ENCODE data around the gene ATP8B3.

ATP8B3 gene

DNA sequence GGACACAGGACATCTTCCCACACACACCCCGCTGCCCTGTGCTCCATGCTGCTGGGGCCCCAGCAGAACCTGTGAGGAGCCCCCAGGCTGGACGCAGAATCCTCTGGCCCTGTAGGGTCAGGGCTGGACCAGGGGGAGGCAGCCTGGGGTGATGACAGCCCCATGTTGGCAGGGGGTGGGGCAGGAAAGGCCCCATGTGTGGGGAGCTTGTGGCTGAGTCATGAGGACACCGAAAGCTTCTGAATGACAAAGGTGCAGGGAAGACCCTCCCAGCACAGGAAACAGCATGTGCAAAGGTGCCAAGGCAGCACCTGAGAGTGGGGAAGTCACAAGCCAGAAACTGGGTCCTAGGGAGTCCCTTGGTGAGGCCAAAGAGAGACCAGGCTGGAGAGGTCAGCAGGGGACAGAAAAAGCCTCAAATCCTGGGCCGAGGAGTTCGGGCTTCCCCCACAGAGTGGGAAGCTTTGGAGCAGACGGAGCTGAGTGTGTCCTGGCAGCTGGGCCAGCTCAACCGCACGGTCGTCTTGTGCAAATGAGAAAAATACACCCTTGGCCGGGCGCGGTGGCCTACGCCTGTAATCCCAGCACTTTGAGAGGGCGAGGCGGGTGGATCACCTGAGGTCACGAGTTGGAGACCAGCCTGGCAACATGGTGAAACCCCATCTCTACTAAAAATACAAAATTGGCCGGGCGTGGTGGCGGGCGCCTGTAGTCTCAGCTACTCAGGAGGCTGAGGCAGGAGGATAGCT lies 17.5 kb downstream of the ATP8B3 start:
- no peak for DNase-seq

DNA sequence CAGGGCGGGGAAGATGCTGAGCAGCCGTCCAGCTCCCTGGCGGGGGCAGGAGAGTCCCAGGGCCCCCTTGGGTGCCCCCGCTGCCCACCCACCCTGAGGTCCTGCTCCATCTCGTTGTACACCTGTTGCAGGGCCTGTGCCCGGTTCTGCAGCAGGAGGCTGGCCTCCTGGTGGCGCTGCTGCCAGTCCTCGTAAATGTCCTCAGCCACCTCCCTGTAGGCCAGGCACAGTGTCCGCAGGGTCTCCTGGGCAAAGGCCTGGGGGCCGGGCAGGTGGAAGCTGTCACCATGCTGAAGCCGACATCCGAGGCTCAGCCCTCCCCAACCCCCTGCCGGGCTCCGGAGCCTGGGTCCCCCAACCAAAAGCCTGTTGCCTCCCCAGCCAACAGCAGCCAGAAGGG lies 20.2 kb downstream of the ATP8B3 start:
- no peak for DNase-seq

DNA sequence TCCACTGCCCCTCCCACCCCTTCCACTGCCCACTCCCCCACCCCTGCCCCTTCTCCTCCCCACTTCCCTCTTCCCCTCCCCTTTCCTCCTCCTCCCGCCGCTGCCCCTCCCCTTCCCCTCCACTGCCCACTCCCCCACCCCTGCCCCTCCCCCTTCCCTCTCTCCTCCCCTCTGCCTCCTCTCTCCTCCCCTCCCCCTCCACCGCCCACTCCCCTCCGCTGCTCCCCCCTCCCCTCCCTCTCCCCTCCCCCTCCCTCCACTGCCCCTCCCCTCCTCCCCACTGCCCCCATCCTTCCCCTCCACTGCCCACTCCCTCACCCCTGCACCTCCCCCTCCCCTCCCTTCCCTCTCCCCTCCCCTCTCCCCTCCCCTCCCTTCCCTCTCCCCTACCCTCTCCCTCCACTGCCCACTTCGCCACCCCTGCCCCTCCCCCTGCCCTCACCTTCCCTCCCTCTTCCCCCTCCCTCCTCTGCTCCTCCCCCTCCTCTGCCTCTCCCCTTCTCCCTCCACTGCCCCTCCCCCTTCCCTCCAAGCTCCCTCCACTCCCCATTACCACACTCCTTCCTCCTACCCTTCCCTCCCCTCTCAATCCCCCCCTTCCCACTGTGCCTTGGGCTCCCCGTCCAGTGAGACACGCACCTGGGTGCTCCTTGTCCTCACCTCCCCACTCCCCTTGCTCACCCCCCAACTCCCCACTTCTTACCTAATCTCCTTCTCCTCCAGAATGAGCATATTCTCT lies 21.9 kb downstream of the ATP8B3 start:
- no peak for DNase-seq

DNA sequence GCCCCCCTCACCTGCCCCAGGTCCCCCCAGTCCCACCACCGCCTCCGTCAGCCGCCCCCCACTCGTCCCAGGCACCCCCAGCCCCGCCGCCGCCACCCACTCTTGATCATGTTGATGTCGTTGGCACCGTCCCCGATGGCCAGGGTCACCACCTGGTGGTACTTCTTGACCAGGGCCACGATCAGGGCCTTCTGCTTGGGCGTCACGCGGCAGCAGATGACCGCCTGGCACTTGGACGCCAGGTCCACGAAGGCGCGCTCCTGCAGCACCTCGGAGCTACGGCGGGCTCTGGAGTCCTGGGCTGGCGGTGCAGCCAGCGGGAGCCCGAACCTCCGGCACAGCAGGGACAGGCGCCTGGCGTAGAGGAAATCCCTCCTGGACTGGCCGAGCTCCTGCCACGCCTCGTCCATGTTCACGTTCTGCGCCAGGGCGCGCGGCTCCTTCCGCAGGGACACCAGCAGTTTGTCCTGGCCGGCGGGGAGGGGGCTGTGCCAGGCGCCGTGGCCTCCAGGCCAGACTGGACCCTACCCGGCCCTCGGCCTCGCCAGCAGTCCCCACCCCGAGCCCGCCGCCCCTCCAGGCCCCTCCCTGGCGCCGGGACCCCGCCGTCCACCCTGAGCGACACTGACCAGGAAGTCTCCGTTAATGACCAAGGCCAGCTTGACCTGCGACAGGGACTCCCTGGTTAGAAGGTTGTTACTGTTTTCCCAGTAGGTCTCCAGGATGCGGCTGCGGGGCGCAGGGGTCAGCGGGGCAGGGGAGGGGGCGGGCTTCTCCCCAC lies 22.6 kb downstream of the ATP8B3 start:
- no peak for DNase-seq

DNA sequence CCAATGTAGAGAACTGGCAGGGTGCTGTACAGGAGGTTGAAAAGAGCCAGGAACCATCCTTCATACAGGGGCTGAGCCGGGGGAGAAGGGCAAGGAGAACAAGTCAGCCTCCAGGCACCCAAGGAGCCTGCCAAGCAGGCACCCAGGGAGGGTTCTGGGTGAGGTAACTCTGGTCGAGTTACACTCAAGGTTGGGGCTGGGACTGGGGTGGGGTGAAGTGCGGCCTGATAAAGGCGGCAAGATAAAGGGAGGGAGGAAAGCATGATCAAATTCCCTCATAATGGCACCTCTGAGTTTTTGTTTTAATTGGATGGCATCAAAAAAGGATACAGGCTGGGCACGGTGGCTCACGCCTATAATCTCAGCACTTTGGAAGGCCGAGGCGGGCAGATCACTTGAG lies 25.0 kb downstream of the ATP8B3 start:
- no peak for DNase-seq

DNA sequence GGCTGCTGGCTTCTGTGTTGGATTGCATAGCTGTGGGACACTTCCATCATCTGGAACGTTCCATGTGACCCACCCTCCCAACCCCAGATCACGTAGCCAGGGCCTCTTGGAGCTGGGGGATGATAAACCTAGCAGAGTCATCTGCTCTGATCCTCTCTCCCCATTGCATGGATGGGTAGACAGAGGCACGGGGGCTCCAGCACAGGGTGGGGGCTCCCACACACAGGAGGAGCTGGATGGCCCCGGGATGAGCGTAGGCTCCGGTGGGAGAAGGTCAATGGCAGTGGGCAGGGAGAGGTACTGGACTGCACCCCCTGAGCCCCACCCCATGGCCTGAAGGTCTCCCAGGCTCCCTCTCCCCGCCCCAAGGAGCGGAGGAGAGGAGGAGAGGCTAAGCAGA lies 25.4 kb downstream of the ATP8B3 start:
- DNase-seq, result no peak

DNA sequence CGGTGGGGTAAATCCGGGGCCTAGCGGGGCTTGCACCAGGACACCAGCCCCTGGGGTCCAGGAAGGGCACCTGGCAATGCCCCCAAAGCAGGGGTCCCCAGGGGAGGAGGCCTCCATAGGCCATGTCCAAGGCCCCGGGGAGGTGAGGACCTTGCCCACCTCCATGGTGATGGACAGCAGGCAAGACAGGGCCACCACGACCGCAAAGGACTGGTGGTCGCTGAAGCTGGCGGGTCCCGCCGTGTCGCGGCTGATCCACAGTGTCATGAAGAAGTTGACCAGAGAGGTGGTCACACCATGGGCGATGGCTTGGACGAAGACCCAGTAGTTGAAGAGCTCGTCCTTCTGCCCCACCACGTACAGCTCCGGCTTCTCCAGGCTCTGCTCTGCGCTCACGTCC lies 26.8 kb downstream of the ATP8B3 start:
- no peak for DNase-seq

DNA sequence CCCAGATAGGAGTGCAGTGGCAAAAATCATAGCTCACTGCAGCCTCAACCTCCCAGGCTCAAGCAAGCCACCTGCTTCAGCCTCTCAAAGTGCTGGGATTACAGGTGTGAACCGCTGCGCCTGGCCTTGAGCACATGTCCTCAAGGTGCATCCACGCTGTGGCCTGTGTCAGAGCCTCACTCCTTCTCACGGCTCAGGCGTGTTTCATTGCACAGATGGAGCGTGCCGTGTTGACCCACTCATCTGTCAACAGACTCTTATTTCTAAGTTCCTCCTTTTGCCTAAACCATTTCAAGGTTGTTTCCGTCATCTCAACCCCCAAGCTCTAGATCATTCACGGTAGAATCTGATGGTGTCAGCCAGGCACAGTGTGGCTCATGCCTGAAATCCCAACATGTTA lies 28.2 kb downstream of the ATP8B3 start:
- no peak for DNase-seq

DNA sequence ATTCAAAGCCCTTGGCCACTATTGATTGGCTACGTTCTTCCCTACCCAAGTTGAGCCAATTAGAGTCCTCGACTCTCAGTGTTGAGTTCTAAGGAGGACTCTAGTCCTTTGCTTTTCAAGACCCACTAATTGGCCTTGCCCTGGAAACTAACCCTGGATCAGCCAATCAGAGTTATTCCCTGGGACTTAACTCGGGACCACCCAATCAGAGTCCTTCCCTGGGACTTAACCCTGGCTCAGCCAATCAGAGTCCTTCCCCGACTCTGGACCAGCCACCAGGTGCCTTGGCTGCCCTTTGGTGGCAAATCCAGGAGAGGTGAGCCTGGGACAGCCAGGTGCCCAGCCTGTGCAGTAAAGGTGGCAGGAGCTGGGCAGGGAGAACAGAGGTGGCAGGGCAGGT lies 28.7 kb downstream of the ATP8B3 start:
- DNase-seq, result no peak

DNA sequence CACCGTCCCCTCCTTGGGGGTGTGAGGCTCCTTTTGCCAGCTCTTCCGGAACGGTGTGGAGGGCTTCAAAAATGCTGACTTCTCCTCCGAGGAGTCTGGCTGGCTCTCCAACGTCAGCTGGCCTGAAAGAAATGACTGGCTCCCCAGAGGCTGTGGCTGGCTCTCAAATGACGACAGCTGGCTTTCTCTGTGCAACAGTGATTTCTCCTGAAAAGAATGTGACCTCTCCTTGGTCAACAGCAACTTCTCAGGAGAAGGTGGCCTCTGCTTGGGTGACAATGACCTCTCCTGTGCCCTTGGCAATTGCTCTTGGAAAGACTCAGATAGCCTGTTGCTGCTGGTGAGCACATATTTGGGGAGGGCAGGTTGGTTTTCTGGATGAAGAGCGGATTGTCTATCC lies 29.6 kb downstream of the ATP8B3 start:
- no peak for DNase-seq

DNA sequence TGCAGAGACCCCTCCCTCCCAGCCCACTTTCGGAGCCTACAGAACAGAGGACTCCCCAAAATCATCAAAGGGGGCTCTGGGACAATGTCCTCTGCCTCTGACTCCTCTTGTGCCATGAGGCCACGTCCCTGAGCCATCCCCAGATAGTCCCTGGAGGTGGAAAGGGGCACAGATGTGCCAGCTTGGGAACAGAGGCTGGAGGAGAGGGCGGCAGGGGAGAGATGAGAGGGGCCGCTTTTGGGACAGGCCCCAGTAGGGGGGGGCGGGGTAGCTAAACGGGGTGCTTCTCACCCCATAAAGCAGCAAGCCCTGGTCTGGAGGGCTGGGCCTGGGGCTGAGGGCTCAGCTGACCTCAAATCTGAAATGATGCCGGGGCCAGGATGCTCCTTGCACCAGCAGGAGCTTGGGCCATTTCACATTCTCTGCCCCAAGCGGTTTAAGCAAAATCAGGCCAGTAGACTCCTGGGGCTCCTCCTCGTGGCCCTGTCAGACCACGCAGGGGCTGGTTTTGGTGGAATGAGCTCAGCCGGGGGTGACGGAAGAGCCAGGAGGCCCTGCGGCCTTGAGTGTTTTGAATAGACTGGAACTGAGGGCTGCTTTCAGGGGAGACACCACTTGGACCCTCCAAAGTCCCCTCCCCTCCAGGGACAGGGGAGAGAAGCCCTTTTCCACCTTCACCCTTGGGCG lies 31.7 kb downstream of the ATP8B3 start:
- no peak for DNase-seq

DNA sequence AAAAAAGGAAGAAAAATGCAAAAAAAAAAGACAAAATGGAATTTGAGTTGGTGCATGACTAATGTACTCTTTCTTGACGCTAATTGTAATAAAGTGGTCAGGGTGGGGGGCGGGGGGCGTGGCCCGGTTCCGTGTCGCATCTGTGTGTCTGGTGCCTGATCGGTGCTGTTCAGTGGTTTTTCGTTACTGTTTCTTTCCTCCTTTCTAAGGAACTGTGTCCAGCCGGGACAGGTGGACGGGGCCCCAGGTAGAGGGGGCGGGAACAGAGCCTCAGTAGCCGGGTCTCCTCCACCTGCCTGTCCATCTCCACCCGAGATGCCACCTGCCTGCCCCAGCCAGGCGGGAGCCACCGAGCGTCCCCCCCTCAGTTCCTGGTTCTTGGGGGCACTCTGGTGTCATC lies 32.5 kb downstream of the ATP8B3 start:
- DNase-seq, result no peak

DNA sequence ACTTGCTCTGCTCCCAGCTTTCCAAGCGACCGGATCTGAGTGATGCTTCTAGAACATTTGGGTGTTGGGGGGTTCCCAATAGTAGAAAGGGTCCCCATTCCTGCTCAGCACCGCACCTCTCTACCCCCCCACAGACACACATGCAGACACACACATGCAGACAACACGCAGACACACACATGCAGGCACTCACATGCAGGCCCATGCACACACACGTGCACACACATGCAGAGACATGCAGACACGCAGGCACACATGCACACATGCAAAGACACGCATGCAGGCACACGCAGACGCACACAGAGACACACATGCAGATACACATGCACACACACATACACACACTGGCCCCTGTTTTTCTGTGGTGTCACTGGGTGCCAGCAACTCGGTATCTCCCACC lies 34.9 kb downstream of the ATP8B3 start:
- no peak for DNase-seq

DNA sequence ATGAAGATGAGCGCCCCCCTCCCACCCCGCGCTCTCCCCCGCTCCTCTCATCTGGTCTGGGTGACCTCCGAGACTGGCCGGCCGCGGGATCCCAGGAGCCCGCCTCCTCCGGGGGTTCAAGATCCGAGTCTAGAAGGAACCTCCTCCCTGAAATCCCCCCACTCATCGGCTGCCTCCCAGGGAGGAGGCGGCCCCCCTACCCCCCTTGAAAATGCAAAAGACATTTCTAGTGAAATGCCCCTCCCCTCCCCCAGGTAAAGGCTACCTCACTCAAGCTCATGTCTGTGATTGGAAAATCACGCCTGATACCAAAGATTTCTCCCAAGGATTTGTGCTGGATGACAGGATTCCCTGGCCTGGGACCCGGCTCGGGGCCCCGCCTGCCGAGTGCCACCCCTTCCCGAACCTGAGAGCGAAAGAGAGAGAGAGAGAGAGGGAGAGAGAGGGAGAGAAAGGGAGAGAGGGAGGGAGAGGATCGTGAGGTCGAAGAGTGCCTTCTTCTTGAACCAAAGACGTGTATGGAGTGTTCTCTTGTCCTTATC lies 35.4 kb downstream of the ATP8B3 start:
- DNase-seq, result no peak

DNA sequence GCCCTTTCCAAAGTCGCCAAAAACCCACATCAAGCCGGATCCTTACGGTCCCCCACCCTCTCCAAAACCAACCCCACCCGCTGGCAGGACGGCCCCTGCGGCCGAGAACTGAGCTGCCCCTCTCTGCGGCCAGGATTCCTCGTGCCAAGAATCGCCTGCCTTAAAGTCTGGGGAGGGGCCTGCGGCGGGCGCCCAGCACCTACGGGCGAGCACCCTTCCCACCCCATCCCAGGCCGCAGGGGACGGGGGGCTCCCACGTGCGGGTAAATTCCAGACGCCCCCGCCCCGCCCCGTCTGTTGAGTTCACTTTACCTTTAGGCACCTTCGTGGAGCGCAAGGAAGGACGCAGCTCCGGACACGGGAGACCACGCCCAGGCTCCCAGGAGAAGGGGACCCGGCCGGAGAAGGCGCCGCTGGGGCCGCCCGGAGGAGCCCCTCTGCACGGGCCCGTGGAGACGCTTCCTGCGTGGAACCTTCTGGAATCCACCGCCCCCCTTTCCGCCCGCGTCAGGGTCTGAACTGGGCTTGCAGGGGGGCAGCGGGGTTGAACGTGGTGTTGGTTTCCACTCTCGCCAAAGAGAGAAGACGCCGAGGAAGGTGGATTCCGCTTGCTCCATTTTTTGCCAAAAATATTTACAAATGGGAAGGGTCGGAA lies 36.0 kb downstream of the ATP8B3 start:
- DNase-seq, result no peak

DNA sequence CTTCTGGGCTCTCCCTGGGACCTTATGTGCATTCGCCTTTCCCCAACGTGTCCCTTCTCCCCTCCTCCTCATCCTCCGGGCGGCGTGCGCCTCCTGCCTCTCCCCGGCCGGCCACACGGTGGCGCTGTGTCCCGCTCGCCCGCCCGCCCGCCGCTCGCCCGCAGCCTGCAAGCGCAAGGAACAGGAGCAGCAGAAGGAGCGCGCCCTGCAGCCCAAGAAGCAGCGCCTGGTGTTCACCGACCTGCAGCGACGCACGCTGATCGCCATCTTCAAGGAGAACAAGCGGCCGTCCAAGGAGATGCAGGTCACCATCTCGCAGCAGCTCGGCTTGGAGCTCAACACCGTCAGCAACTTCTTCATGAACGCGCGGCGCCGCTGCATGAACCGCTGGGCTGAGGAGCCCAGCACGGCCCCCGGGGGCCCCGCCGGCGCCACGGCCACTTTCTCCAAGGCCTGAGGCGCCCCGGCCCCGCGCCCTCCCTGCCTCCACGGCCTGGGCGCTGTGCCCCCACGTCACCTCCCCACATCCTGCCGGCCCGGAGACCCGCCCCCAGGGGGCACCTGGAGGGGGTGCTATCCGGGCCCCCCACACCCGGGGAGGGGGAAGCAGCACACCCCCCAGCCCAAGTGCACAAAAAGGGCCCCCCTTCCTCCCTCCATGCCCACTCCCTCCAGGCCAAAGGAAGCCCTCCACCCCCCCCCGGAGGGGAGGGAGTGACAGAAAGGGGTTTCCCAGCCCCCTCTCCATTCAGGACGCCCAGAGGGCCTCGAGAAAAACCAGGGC lies 36.9 kb downstream of the ATP8B3 start:
- DNase-seq, result no peak

DNA sequence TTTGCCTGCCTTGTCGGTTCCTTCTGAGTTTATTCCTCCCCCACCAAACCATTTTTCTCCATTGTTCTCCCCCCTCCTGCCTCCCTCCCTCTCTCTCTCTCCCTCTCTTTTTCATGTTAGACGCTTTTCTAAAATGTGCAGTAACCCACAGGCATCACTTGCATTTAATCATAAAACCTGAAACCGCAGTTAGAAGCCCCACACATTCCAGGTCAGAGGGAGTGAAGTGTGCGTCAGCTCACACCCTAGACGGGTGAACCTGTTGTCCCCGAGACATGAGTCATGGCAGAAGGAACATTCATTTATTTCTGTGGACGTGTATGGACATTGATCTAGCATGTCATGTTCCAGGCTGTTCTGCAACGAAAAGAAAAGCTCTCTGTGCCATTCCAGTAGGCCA lies 38.9 kb downstream of the ATP8B3 start:
- no peak for DNase-seq

DNA sequence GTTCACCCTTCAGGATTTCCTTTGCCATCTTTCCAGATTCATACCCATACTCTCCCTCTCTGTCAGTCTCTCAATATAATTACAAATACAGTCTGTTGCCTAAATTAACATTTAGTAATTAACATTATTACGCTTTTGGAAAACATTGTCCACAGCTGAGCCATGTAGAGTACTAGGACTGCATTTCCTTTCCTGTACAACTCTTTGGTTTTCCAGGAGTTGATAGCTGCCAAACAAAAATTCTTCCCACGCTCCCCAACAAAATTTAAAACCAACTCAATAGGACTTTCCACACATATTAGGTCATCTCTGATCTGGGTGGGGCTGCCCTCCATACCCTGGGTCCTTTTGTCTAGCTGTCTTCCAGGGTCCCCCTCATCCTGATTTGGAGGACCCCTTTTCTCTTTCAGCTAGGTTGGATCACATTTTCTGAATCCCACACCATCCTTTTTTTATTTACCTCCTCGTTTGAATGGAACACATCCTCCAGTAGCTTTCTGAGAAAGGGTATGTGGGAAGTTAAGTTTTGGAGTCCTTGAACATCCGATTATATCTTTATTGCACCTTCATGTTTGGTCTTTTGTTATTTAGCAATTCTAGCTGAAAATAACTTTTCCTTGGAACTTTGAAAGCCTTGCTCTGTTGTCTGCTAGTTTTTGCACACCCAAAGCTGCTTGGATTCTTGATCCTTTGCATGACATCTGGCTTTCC lies 41.1 kb downstream of the ATP8B3 start:
- DNase-seq, result no peak

DNA sequence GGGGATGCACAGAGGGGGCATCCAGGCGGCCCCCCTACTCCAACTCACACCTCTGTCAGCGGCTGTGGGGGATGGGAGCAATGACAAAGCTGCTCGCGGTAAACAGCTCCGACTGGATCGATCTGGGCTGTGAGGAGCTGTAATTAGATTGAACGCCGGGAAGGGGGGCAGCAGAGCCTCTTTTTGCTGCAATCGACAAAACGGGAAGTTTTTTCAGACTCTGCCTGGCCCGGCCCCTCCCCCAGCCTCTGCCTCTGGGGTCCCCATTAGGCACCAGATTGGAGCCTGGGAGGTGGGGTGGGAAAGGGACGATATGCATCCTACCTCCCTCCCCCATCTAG lies 42.5 kb downstream of the ATP8B3 start:
- DNase-seq, result no peak

DNA sequence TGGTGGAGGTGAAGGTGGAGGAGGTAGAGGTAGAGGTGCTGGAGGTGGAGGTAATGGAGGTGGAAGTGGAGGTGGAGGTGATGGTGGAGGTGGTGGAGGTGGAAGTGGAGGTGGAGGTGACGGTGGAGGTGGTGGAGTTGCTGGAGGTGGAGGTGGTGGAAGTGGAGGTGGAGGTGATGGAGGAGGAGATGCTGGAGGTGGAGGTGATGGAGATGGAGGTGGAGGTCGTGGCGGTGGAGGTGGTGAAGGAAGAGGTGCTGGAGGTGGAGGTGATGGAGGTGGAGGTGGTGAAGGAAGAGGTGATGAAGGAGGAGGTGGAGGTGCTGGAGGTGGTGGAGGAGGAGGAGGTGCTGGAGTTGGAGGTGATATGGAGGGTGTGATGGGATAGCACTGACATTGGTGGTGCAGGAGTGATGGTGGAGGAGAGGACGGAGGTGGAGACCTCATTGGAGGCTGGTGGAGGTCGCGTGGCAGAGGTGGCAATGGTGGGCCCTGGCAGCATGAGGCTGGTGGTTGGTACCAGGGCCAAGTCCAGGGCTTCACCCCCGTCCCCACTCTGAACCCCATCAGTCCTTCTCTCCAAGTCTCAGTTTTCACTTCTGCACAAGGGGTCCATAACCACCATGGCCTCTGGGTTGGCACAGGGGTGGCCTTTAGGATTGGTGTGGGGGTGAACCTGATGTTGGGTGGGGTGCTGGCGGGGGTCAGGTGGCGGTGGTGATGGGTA lies 43.0 kb downstream of the ATP8B3 start:
- no peak for DNase-seq

Measured in stimulated activated naive CD4-positive, alpha-beta T cell treated with Interleukin-2 at 50 U/mL for 16 hours (primary cell).